ENCODE measurements around the gene PER1.

GRCh38 chr17:8140065-8141029, 11.9 kb downstream of the PER1 start:
- TF ChIP-seq CTCF (IDR thresholded peaks at IDR 0.05; ENCODE audit: control extremely low read depth in 1 of 3, insufficient read depth in 1 of 3, low read depth in 1 of 3, low read length in 3 of 3) (no peak), EP300 (IDR thresholded peaks at IDR 0.05; ENCODE audit: borderline replicate concordance in 1 of 2, low read depth in 2 of 2, low read length in 2 of 2) (no peak), ZNF274 (IDR thresholded peaks at IDR 0.05; ENCODE audit: borderline replicate concordance, extremely low read depth, low read length) (no peak), EZH2 (IDR thresholded peaks at IDR 0.05; ENCODE audit: low read depth, low read length, severe bottlenecking) (no peak), KDM1A (IDR thresholded peaks at IDR 0.05; ENCODE audit: borderline replicate concordance, low read length) (no peak)

Data from H1 (cell line).